Measurements from ENCODE around the gene DKC1.
"Not testable (repeated sequence)": the region's sequence is repeated elsewhere in the genome, so short reads cannot be mapped to it uniquely, and the experiment has no call there.

The DKC1 gene

DNA sequence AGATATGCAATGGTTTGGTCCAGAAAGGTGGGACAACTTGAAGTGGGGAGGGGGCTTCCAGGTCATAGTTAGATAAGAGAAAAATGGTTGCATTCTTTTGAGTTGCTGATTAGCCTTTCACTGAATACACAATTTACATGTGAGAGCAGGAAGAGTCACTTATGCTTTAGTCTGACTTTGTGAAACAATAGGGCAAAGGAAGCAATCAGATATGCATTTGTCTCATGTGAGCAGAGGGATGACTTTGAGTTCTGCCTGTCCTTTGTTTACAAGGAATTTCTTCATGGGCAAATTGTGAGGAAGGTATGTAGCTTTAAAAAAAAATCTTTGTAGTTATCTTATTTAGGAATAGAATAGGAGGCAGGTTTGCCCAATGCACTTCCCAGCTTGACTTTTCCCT, 58.9 kb downstream of the DKC1 start:
- DNase-seq, result no peak

DNA sequence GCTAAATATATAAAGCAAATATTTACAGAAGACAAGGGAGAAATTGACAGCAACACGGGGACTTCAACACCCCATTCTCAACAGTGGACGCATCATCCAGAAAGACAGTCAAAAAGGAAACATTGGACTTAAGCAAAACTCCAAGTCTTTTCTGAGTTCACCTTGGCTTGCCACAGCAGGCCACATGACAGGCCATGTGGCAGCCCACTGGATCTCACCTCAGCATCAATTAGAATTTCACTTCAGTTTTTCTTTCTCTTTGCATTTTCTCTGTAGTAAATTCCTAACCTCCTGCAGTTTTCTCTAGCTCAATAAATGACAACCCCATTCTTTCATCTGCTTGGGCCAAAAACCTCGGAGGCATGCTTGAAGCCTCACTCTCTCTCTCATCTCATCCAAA, 59.4 kb downstream of the DKC1 start:
- no peak for DNase-seq

DNA sequence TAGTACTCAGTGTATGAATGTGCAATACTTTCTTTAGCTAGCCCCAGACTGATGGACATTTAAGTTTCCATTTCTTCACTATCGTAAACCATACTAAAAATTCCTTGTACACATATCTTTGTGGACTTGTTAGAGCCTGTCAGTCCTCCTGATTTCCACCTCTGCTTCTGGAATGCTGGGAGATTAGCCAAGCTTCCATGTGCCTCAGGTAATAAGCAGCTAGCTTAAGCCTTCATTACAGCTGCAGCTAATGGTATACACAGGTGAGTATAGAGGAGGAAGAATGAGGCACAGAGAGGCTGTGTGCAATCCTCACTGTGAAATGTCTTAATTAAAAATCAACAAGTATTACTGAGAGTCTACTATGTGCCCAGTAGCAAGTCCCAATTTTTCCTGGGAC, 62.0 kb downstream of the DKC1 start:
- DNase-seq, result no peak

DNA sequence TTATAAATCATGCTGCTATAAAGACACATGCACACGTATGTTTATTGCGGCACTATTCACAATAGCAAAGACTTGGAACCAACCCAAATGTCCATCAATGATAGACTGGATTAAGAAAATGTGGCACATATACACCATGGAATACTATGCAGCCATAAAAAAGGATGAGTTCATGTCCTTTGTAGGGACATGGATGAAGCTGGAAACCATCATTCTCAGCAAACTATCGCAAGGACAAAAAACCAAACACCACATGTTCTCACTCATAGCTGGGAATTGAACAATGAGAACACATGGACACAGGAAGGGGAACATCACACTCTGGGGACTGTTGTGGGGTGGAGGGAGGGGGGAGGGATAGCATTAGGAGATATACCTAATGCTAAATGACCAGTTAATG, 62.9 kb downstream of the DKC1 start:
- DNase-seq, result not testable (repeated sequence)
